Islet precursor cell (in vitro differentiated cells): ENCODE data around the gene SYNGR4.
"Not testable (repeated sequence)": the region's sequence is repeated elsewhere in the genome, so short reads cannot be mapped to it uniquely, and the experiment has no call there.

ENCODE experiments used
- DNase-seq: peaks from one replicate; pipeline ENCODE4 v3.0.0-alpha.2; 2018

SYNGR4 gene, protein sequence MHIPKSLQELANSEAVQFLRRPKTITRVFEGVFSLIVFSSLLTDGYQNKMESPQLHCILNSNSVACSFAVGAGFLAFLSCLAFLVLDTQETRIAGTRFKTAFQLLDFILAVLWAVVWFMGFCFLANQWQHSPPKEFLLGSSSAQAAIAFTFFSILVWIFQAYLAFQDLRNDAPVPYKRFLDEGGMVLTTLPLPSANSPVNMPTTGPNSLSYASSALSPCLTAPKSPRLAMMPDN

DNA sequence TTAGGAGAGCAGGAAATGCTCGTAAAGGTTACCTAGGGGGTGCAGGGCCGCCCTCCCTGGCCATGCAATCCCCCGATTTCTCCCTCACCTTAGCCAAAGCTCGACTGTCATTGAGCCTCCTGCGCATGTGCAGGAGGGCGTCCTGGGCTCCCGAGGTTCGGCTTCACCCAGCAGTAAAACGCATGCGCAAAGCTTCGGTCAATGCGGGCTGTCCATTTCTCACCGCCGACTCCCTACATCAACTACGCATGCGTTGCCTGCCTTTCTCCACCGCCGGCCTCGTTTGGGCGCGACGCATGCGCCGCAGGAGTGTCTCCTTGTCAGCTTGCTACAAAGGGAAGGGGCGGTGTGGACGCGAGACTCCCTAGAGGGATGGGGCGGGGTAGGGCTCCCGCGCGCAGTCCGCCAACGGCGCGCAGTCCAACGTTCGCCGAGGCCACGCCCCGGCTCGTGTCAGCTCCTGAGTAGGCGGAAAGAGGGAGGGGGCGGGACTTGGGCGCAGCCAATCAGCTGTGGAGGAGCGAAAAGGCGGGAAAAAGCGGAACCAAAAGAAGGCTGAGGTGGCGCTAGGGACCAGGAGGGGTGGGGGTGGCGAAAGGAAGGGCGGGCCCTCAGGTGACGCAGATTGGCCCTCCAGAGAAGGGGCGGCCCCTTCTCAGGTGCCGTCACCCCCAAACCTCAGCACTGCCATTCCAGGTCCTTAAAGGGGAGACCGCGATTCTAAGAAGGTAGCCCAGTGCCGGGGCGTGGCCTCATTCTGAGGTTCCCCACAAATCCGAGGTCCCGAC lies at the start of gene SYNGR4, which contains the start of gene TMEM143:
Gene SYNGR4 (plus strand): TSS at position 558 of the 788 bp plus-strand sequence. CDS start 1,476 bp downstream, outside the sequence.
Gene TMEM143 (minus strand): TSS at position 131 of the 788 bp plus-strand sequence. CDS start 20 bp downstream, at position 111.
- peak; percentile 100 for DNase-seq

DNA sequence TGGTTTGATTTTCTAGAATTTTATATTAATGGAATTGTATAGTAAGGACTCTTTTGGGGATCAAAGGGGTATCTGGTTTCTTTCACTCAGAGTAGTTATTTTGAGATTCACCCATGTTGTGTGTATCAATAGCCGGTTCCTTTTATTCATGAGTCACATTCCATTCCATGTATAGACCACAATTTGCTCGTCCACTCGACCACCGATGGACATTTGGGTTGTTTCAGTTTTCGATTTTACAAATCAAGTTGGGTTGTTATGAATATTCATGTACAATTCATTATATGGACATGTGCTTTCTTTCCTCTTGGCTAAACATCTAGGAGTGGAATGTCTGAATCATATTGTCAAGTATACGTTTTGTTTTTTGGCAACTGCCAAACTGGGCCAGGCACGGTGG lies 48.5 kb upstream of the SYNGR4 start:
- no peak for DNase-seq

DNA sequence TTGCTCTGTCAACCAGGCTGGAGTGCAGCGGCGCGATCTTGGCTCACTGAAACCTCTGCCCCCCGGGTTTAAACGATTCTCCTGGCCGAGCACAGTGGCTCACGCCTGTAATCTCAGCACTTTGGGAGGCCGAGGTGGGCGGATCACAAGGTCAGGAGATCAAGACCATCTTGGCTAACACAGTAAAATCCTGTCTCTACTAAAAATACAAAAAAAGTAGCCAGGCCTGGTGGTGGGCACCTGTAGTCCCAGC lies 46.5 kb upstream of the SYNGR4 start:
- DNase-seq, result not testable (repeated sequence)

DNA sequence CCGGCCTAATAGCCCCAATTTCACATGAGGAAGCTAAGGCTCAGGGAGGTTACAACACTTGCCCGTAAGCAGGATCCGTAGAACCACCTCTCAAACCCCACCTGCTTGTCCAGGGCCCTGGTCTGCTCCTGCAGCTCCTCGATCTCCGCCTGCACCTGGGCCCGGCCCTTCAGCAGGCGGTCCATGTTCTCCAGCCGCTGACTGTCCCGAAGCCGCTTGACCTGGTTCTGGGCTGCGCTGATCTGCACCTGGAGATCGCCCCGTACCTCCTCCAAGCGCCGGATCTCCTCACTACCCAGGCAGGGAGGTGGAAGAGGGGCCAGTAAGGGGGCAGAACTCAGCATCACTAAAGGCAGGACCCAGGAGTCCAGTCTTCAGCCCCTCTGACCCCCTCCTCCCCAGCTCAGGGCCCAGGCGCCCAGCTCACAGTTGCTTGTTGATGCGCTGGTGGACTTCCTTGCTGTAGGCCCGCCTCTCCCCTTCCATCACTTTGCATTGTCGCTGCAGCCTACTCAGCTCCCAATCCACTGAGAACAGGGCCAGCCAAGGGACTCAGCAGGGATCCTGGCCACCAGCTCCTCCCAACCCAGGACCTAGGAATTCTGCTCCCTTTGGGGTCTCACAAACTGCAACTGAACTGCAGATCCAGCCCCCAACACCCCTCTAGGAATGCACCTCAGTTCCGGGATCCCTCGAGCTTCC lies 45.7 kb upstream of the SYNGR4 start:
- DNase-seq, result no peak

DNA sequence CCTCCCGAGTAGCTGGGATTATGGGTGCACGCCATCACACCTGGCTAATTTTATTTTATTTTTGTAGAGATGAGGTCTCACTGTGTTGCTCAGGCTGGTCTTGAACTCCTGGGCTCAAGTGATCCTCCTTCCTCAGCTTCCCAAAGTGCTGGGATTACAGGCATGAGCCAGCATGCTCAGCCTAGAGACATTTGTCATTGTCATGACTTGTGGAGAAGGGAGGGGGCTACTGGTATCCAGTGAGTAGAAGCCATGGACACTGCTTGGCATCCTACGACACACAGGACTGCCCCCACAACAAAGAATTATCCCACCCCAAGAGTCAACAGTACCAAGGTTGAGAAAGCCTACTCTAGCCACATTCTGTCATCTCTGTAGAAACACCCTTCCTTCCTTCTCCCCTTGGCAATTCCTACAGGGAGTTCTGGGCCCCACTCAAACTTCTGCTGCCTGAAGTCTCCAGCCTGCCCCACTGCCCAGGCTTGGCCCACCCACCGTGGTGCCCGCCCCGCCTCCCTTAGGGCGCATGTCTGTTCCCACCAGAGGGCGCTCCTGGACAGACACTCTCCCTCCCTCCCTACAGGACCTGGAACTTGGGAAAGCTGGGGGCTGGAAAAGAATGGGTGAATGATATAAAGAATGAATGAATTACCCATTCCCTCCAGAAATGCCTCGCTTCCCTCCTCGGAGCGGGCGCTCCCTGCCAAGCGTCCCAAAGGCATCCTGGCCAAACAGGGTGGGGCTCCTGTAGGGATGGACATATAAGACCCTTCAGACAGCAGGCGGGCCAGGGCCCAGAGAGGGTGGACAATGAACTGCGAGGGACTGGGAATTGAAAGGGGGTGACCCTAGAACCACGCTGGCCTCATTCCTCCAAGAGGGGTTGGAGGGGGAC lies 44.3 kb upstream of the SYNGR4 start:
- DNase-seq, result peak; percentile 93

DNA sequence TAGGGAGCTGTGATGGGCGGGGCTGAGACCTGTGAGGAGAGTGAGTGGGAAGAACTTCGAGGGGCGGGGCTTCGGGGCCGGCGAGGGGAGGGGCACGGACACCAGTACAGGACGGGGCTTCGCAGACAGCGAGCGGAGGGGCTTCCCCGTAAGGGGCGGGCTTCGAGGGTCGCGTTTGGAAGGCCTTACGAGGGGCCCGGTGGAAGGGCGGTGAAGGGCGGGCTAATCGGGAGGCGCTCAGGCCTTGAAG lies 42.9 kb upstream of the SYNGR4 start:
- DNase-seq, result peak; percentile 99

DNA sequence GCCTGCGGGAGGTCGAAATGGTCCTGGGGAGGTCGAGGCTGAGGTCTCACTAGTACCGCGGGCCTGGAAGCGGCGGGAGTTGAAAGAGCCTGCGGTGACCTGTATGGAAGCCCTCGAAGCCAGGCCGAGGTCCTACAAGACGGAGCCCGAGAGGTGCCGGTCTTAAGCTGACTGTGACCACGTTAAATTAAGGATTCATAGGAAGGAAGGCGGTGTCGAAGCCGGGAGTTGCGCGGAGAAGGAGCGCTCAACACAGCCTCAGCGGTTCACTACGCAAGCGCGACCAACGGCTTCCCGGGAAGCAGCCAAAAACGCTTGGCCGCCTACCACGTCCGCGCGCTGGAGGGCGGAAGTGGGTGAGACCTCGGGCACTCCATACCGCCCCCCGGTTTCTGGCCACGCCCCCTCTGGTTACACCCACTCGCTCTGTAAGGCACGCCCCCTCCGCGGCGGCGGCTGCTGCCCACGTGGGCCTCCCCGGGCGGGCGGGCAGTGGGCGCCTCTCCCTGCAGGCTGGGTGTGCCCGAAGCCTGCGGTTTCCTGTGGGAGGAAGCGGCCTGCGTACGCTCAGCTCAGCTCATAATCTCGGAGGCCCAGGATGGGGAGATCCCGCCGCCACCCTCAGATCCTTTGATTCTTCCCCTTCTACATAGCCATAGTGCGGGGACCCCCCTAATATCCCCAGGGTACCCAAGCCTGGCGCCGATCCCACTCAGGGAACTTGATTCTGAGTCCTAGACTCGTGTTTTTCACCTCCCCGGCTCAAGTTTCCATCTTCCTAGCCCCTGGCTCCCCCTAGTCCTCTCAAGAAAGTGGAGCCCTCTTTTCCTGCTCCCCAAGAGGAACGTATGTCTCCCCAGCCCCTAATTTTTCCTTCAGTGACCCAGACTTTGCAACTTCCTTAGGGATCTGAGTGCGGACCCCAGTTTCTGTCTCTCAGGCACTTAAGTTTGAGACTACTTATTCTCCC lies 42.3 kb upstream of the SYNGR4 start:
- peak; percentile 99 for DNase-seq

DNA sequence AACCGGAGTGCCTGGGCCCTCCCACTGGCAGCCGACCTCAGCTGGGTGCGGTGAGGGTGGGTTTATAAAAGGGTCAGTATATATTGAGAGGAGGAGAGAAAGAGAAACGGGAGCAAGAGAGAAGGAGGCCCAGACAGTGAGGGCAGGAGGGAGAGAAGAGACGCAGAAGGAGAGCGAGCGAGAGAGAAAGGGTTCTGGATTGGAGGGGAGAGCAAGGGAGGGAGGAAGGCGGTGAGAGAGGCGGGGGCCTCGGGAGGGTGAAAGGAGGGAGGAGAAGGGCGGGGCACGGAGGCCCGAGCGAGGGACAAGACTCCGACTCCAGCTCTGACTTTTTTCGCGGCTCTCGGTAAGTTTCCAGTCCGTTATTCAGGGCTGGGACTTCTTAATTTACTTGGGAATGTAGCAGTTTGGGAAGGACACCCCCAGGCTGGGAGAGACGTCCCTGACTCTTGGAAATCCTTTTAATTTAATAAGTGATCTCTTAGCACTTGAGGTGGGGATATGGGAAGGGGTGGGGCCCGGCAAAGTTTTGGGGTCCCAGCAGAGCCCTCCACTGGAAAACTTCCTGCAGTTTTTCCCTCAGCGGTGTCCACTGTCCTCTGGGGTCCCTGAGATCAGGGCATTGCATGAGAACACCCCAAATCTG lies 38.8 kb upstream of the SYNGR4 start, which contains the start of gene EMP3:
Gene EMP3 (plus strand): TSS at position 288 of the 646 bp plus-strand sequence. CDS start 1,293 bp downstream, outside the sequence.
- peak; percentile 96 for DNase-seq

DNA sequence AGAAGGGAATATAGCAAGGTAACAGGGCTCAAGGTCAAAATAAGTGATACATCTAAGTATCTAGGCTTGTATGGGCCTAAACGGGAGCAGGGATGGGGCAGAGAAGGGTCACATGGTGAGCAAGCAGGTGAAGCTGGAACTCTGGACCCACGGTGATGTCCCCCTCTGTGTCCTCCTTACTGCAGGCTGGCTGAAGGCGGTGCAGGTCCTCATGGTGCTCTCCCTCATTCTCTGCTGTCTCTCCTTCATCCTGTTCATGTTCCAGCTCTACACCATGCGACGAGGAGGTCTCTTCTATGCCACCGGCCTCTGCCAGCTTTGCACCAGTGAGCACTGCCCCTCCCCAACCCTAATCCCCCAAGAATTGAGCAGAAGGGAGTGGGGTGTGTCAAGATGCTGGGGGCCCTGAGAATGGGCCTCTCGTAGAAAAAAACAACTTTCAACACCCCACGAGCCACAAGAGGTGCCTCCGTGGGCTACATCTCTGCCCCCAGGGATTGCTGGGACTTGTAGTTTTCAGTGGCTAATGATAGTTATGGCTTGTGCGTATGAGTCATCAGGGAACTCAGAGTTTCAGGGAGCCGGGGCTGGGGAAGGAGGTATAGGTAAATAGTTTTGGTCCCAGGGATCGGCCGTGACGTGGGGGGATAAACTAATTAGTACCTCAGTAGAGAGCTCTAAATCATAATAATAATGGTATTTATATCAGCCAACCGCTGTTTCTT lies 34.8 kb upstream of the SYNGR4 start:
- peak; percentile 76 for DNase-seq

DNA sequence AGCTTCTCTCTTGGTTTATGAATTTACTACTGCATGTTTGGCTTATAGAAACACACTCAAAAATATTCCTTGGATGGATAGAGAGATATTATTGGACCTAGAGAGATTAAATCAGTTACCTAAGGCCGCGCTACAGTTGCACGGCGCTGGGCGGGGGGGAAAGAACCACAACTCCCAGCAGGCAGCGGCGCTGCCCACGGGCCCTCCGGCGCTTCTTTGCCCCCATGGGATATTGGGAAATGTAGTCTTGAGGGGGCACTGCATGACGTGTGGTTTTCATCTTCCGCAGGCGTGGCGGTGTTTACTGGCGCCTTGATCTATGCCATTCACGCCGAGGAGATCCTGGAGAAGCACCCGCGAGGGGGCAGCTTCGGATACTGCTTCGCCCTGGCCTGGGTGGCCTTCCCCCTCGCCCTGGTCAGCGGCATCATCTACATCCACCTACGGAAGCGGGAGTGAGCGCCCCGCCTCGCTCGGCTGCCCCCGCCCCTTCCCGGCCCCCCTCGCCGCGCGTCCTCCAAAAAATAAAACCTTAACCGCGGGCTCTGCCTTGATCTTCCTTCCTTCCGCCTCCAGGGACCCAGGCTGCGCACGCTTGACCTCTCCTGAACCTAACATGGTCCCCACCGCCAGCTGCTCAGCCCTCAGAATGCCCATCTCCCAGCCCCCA lies 34.0 kb upstream of the SYNGR4 start:
- peak; percentile 95 for DNase-seq

DNA sequence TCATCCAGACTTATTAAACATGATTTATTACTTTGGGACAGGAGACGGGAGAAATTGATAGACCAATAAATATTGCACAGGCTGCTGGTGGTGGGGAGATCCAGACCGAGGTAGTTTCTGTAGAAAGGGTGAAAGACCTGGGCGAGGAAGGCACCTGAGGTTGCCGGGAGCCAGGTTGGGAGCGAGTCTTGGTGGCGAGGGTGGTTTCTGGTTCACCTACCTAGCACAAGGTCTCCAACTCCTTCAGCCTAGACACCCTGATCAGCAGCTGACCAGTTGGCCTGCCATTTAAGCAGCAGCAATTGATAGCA lies 31.9 kb upstream of the SYNGR4 start:
- no peak for DNase-seq

DNA sequence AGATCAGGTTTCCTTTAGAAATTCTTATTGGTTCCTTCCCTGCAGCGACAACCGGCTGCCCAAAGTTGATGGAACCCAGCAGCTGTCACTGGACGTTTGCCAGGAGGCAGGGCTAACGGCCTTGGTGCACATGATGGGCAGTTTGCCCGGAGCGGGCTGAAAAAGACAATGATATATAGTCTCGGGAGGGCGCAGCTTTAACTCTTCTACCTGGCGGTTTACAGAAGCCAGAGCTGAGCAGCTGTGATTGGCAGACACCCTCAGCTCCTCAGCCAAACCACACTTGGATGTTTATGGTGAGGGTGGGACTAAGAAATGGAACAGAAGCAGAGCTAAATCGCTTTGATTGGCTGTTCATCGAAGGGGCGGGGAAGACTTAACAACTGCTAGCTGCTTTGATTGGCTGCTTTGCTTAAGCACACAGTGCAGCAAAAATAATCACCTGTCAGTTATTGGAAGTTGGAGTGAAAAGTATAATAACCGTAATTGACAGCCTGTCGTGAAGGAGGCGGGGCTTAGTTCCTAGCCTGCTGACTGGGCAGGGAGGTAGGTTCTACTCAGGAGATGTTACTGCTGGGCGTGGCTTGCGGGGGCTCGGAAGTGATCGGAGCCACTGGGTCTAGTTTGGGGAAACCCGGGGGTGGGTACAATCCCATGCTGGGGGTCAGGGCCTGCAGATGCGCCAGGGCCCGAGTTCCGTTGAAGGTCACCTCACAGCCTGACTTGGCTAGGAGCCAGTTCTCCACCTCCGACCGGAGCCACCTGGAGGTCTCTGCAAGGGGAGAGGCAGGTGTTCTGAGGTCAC lies 31.3 kb upstream of the SYNGR4 start:
- peak; percentile 96 for DNase-seq

DNA sequence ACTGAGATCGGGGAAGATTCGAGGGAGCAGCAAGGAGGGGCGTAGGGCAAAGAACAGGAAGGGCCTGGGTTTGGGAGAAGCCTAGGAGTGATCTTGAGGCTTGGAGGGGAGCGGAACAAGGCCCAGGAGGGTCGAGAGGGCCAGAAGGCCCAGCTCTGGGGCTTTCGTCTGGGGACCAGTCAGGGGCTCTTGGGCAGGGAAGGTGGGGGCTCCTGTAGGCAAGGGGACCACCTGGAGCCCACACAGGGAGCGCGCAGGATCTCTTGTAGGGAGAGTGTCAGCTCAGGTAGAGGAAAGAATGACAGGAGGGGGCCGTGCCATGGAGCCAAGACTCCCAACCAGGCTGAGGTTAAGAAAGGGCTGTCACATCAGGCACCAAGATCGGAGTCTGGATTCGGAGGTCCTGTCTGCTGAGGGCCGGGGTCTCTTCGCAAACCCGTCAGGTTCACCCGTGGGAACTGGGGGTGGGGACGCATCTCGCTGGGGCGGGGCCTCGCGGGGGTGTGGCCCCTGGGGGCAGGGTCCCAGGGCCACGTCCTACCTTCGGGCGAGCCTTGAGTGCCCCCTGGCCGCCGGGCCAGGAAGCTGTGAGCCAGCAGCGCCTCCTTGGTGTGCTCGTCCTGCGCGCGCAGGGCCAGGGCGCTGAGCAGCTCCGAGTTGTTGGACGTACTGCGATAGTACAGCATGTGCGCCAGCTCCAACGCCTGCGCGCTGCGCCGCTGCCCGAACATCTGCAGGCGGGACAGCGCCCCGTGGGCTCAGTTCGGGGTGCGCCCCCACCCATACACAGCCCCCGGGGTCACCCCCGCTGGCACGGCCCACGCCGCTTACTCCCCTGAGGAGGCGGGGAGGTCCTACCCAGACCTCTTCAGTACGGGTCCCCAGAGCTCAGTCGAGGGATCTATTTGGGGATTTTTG lies 30.4 kb upstream of the SYNGR4 start:
- DNase-seq, result peak; percentile 96

DNA sequence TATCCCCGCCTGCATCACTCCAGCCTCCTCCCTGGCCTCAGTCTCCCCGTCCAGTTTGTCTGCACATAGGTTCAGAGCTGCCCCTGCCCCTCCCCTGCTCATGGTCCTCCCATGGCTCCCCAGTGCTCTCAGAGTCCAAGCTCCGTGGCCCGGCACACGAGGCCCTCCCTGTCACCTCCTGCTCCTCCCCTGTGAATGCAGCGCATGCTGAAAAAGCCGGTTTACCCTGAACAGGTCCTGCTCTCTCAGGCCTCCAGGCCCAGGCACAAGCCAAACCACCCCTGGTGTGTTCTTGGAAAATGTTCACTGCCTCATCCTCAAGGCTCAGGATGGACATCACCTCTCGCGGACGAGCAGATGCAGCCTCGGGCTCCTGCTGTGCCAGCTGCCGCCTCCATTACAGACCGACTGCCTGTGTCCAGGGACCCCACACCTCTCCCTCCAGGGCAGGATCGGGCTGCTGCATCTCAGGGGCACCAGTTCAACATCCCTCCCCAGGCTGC lies 25.9 kb upstream of the SYNGR4 start:
- DNase-seq, result no peak

DNA sequence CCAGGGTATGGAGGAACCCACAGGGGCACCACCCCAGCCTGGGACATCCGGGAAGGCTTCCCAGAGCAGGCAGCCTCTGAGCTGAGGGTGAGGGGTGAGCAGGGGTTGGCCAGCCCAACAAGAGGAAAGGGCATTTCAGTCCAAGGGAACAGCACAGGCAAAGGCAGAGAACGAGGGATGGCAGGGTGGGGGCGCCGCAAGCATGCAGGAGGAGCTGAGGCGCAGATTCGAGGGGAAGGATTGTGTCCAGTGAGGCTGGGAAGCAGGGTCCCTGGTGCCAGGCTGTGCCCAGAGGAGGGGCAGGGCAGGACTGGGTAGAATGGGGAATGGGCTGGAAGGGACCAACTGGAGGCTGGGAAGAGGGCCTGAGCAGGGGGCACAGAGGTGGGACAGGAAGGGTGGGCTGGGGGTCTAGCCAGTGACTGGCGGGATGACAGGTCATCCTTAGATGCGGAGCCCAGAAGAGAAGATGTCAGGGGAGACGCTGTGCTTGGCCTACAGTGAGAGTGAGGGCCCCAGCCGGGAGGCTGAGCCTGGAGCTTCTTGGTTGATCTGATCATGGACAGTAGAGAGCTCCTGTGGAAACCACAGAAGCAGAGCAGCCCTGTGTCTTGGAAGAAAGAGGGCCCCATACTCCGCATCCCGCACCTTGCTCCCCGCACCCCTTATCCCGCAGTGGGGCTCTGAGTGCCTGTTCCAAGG lies 25.2 kb upstream of the SYNGR4 start:
- no peak for DNase-seq

DNA sequence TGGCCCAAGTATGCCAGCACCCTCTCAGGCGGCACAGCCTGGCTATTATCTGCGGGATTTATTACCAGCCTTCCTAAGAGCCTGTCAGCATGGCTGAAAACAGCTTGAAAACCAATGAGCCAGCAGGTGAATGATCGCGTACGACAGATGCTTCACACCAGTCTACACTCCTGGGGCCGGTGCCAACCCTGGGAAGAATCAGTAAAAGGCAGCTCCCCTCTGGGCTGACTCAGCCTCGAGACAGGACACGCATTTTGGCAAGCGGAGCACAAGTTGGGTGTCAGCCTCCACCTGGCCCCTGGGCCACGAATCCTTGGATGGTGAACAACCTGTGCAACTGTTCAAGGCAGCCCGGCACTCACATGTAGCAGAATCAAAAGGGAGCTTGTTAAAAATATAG lies 23.2 kb upstream of the SYNGR4 start:
- DNase-seq, result no peak
